Cardiac septum (tissue), 1 donor: ENCODE measurements around the gene GPS2. TPM values are rescaled to one million over a fixed set of nuclear protein-coding genes. Genes with fewer than 3 reads are reported as not detected.
"Not testable (repeated sequence)": the region's sequence is repeated elsewhere in the genome, so short reads cannot be mapped to it uniquely, and the experiment has no call there.

Source experiments
- DNase-seq: peaks from one replicate; pipeline ENCODE4 v3.0.0-alpha.2; 2020; ENCODE audit warnings: low spot score
- intact Hi-C: fragments of 100-400 bp; cut with DNase I; formaldehyde crosslinking; loops from one replicate; pipeline ENCODE4 v1.14.0; 2022
- total RNA-seq: library from RNA; stranded (reverse); fragmentation: NEBNext Ultra II Directional; extraction: Animal tissue kit (Norgen Biotek cat#: 25700); gene quantifications from one replicate; pipeline ENCODE4 v1.2.1, GENCODE V29; 2021
- donor health status: DM: no; HTN: no; CAD: no.

GPS2 gene
- total RNA-seq, 1 donor from 2014 or later, result 49.0 TPM

GRCh38 chr17:7343250-7343649 lies 28.1 kb upstream of the GPS2 start:
- no peak for DNase-seq
- intact Hi-C loops, result no loop called here

- no peak for DNase-seq
- intact Hi-C loops, result no loop called here
Observed at GRCh38 chr17:7341842-7342241, 26.7 kb upstream of the GPS2 start.

GRCh38 chr17:7340179-7340578 lies 25.0 kb upstream of the GPS2 start:
- intact Hi-C loops, result no loop called here

GRCh38 chr17:7337600-7337999 lies 22.4 kb upstream of the GPS2 start:
- DNase-seq, intact Hi-C loops: not testable (repeated sequence)

More at GRCh38 chr17:7340179-7340578, 25.0 kb upstream of the GPS2 start:
- DNase-seq, result no peak

GRCh38 chr17:7336240-7337175 lies 21.3 kb upstream of the GPS2 start, which contains the start of gene ACAP1:
Gene ACAP1 (plus strand): TSS chr17:7336529. CDS start chr17:7336735, 206 bp downstream.
- DNase-seq, result peak; percentile 87

GRCh38 chr17:7335765-7336164 lies 20.6 kb upstream of the GPS2 start:
- DNase-seq, intact Hi-C loops: not testable (repeated sequence)

More at GRCh38 chr17:7336240-7337175, 21.3 kb upstream of the GPS2 start, which contains the start of gene ACAP1:
- intact Hi-C loops, result no loop called here

GRCh38 chr17:7334938-7335538 lies 19.9 kb upstream of the GPS2 start:
- no peak for DNase-seq
- intact Hi-C loops, result no loop called here

- intact Hi-C loops, DNase-seq: not testable (repeated sequence)
Observed at GRCh38 chr17:7332600-7333069, 17.5 kb upstream of the GPS2 start.

GRCh38 chr17:7332111-7332510 lies 17.0 kb upstream of the GPS2 start:
- DNase-seq, result no peak
- intact Hi-C loops, result no loop called here

GRCh38 chr17:7330638-7331015 lies 15.5 kb upstream of the GPS2 start:
- intact Hi-C loops, result loop anchor here (2.0 kb wide), 1 partner anchor 16 kb away; no protein-coding TSS in a partner anchor

GRCh38 chr17:7329997-7330637 lies 15.0 kb upstream of the GPS2 start:
- intact Hi-C loops, result loop anchor here (1.0 to 2.0 kb wide), 3 partner anchors 17 to 21 kb away; no protein-coding TSS in a partner anchor
- DNase-seq, result peak; percentile 93

More at GRCh38 chr17:7330638-7331015, 15.5 kb upstream of the GPS2 start:
- no peak for DNase-seq

GRCh38 chr17:7329374-7329996 lies 14.3 kb upstream of the GPS2 start:
- intact Hi-C loops, result loop anchor here (1.0 to 2.0 kb wide), 2 partner anchors 21 to 22 kb away; no protein-coding TSS in a partner anchor
- peak; percentile 98 for DNase-seq

GRCh38 chr17:7328840-7329373 lies 13.7 kb upstream of the GPS2 start, which contains the start of gene NEURL4:
Gene NEURL4 (minus strand): TSS chr17:7329335. CDS start chr17:7329312, 23 bp downstream.
- DNase-seq, result no peak
- intact Hi-C loops, result loop anchor here (1.0 to 2.0 kb wide), 2 partner anchors 20 to 22 kb away; no protein-coding TSS in a partner anchor

- intact Hi-C loops, result loop anchor here (2.0 kb wide), 1 partner anchor 19 kb away; no protein-coding TSS in a partner anchor
- no peak for DNase-seq
Observed at GRCh38 chr17:7328009-7328408, 12.8 kb upstream of the GPS2 start.

- DNase-seq, result no peak
- intact Hi-C loops, result no loop called here
Observed at GRCh38 chr17:7327501-7327900, 12.3 kb upstream of the GPS2 start.

- intact Hi-C loops, result no loop called here
- no peak for DNase-seq
Observed at GRCh38 chr17:7327056-7327455, 11.9 kb upstream of the GPS2 start.

GRCh38 chr17:7326186-7326585 lies 11.0 kb upstream of the GPS2 start:
- DNase-seq, result no peak
- intact Hi-C loops, result no loop called here

GRCh38 chr17:7325031-7325528 lies 9.9 kb upstream of the GPS2 start:
- intact Hi-C loops, result loop anchor here (2.0 kb wide), 1 partner anchor 20 kb away; no protein-coding TSS in a partner anchor
- DNase-seq, result no peak

- intact Hi-C loops, result loop anchor here (2.0 kb wide), 1 partner anchor 20 kb away; no protein-coding TSS in a partner anchor
- no peak for DNase-seq
Observed at GRCh38 chr17:7324438-7324779, 9.2 kb upstream of the GPS2 start.
